Large intestine (tissue), 3 donors: ENCODE results near the gene RNF227. TPM values are rescaled to one million over a fixed set of nuclear protein-coding genes. Genes with fewer than 3 reads are reported as not detected.
"Not testable (repeated sequence)": the region's sequence is repeated elsewhere in the genome, so short reads cannot be mapped to it uniquely, and the experiment has no call there.

Source experiments
- DNase-seq, 2 donors: peaks; one replicate each; pipeline versions ENCODE4 v3.0.0 to v3.0.0-alpha.2; 2013
- H3K27ac ChIP-seq: one replicate; pipeline ENCODE4 v1.5.1; 2013; ENCODE audit warnings: low read length
- H3K27me3 ChIP-seq: 2 replicates; pipeline ENCODE4 v1.6.1; 2013; ENCODE audit warnings: low read length; ENCODE audit not compliant: control insufficient read depth, insufficient read depth
- H3K36me3 ChIP-seq: 2 replicates; pipeline ENCODE4 v1.6.1; 2013; ENCODE audit warnings: low read length; ENCODE audit not compliant: control insufficient read depth, insufficient read depth
- H3K4me1 ChIP-seq: one replicate; pipeline ENCODE4 v1.6.1; 2013; ENCODE audit warnings: low read length; ENCODE audit not compliant: control insufficient read depth, insufficient read depth
- H3K4me3 ChIP-seq: one replicate; pipeline ENCODE4 v1.5.1; 2013; ENCODE audit warnings: low read length
- H3K9me3 ChIP-seq: one replicate; pipeline ENCODE4 v1.6.1; 2013; ENCODE audit warnings: mild to moderate bottlenecking, low read depth, low read length, moderate library complexity; ENCODE audit not compliant: control insufficient read depth
- WGBS: methylation state at CpG from one replicate; pipeline ENCODE4 v1.1.5; 2013; ENCODE audit warnings: low lambda C conversion rate; ENCODE audit not compliant: insufficient coverage; 5-methylcytosine and 5-hydroxymethylcytosine counted together
- polyA plus RNA-seq: library from polyadenylated mRNA; unstranded; fragments of 120-200 nt; gene quantifications from one replicate; pipeline ENCODE4 v1.2.1, GENCODE V29; 2013

The RNF227 gene
- polyA plus RNA-seq, 1 donor = 3.7 TPM

- Histone ChIP-seq H3K27ac (no peak overlapping the region), H3K36me3 (peaks cover 26% of the 10 kb centered on the region), H3K4me1 (peaks cover 35% of the 10 kb centered on the region), H3K4me3 (no peak overlapping the region), H3K27me3 (no peaks in the 10 kb centered on the region), H3K9me3 (no peaks in the 10 kb centered on the region)
- WGBS = no CpG with 5 or more reads among the region's 3 CpGs
- DNase-seq = no peak
Observed at GRCh38 chr17:7882629-7883028, 33.5 kb downstream of the RNF227 start.

- 100% methylated on average over 1 of the region's 7 CpGs for WGBS
- Histone ChIP-seq H3K27ac (peak overlapping the region; percentile 24), H3K4me1 (peaks cover 31% of the 10 kb centered on the region), H3K9me3 (no peaks in the 10 kb centered on the region), H3K36me3 (peaks cover 26% of the 10 kb centered on the region), H3K4me3 (no peak overlapping the region), H3K27me3 (no peaks in the 10 kb centered on the region)
- DNase-seq = no peak
Observed at GRCh38 chr17:7882068-7882467, 34.0 kb downstream of the RNF227 start.

GRCh38 chr17:7881276-7882054 lies 34.6 kb downstream of the RNF227 start:
- H3K4me3 ChIP-seq = no peak overlapping the region
- H3K9me3 ChIP-seq = no peaks in the 10 kb centered on the region
- 78% methylated on average over 4 of the region's 7 CpGs for WGBS
- peaks cover 26% of the 10 kb centered on the region for H3K4me1 ChIP-seq
- H3K27ac ChIP-seq = no peak overlapping the region
- peaks cover 26% of the 10 kb centered on the region for H3K36me3 ChIP-seq
- H3K27me3 ChIP-seq = no peaks in the 10 kb centered on the region
- DNase-seq = no peak

- WGBS = no CpG with 5 or more reads among the region's 3 CpGs
- Histone ChIP-seq H3K4me1 (peaks cover 19% of the 10 kb centered on the region), H3K4me3 (no peak overlapping the region), H3K36me3 (peaks cover 28% of the 10 kb centered on the region), H3K27ac (no peak overlapping the region), H3K27me3 (no peaks in the 10 kb centered on the region), H3K9me3 (no peaks in the 10 kb centered on the region)
- no peak for DNase-seq
Observed at GRCh38 chr17:7880076-7880868, 35.8 kb downstream of the RNF227 start.

GRCh38 chr17:7878234-7878633 lies 37.9 kb downstream of the RNF227 start:
- no peak for DNase-seq
- peaks cover 13% of the 10 kb centered on the region for H3K4me1 ChIP-seq

GRCh38 chr17:7875804-7876370 lies 40.2 kb downstream of the RNF227 start:
- H3K27ac ChIP-seq = no peak overlapping the region
- WGBS = 100% methylated on average over 2 of the region's 2 CpGs
- H3K4me3 ChIP-seq = no peak overlapping the region
- H3K36me3 ChIP-seq = peaks cover 28% of the 10 kb centered on the region
- H3K27me3 ChIP-seq = no peaks in the 10 kb centered on the region
- DNase-seq = no peak
- no peaks in the 10 kb centered on the region for H3K9me3 ChIP-seq
- no peaks in the 10 kb centered on the region for H3K4me1 ChIP-seq

More at GRCh38 chr17:7878234-7878633, 37.9 kb downstream of the RNF227 start:
- H3K4me3 ChIP-seq = no peak overlapping the region
- H3K27ac ChIP-seq = no peak overlapping the region
- WGBS = no CpG with 5 or more reads among the region's 7 CpGs
- H3K27me3 ChIP-seq = no peaks in the 10 kb centered on the region
- H3K36me3 ChIP-seq = peaks cover 35% of the 10 kb centered on the region
- no peaks in the 10 kb centered on the region for H3K9me3 ChIP-seq

- WGBS = 73% methylated on average over 2 of the region's 4 CpGs
- Histone ChIP-seq H3K36me3 (peaks cover 19% of the 10 kb centered on the region), H3K4me3 (no peak overlapping the region), H3K27ac (no peak overlapping the region), H3K27me3 (no peaks in the 10 kb centered on the region), H3K9me3 (no peaks in the 10 kb centered on the region), H3K4me1 (no peaks in the 10 kb centered on the region)
- no peak for DNase-seq
Observed at GRCh38 chr17:7873051-7873450, 43.0 kb downstream of the RNF227 start.

GRCh38 chr17:7867881-7868329 lies 48.2 kb downstream of the RNF227 start:
- DNase-seq = no peak
- 67% methylated on average over 1 of the region's 5 CpGs for WGBS
- Histone ChIP-seq H3K4me1 (no peaks in the 10 kb centered on the region), H3K9me3 (no peaks in the 10 kb centered on the region), H3K27me3 (no peaks in the 10 kb centered on the region), H3K36me3 (peaks cover 14% of the 10 kb centered on the region), H3K4me3 (no peak overlapping the region), H3K27ac (no peak overlapping the region)

GRCh38 chr17:7864995-7865650 lies 51.0 kb downstream of the RNF227 start:
- no peaks in the 10 kb centered on the region for H3K9me3 ChIP-seq
- H3K27me3 ChIP-seq = no peaks in the 10 kb centered on the region
- WGBS = no CpG with 5 or more reads among the region's 5 CpGs
- H3K4me1 ChIP-seq = no peaks in the 10 kb centered on the region
- no peak overlapping the region for H3K27ac ChIP-seq
- H3K36me3 ChIP-seq = peaks cover 28% of the 10 kb centered on the region
- no peak overlapping the region for H3K4me3 ChIP-seq
- DNase-seq = no peak

GRCh38 chr17:7864384-7864783 lies 51.7 kb downstream of the RNF227 start:
- not testable (repeated sequence) for H3K4me1 ChIP-seq, DNase-seq, H3K9me3 ChIP-seq, H3K4me3 ChIP-seq, H3K27me3 ChIP-seq, H3K27ac ChIP-seq
- no CpG with 5 or more reads among the region's 5 CpGs for WGBS
- H3K36me3 ChIP-seq = peaks cover 30% of the 10 kb centered on the region
